Measurements from ENCODE around the gene FARP2.

Gene FARP2

DNA sequence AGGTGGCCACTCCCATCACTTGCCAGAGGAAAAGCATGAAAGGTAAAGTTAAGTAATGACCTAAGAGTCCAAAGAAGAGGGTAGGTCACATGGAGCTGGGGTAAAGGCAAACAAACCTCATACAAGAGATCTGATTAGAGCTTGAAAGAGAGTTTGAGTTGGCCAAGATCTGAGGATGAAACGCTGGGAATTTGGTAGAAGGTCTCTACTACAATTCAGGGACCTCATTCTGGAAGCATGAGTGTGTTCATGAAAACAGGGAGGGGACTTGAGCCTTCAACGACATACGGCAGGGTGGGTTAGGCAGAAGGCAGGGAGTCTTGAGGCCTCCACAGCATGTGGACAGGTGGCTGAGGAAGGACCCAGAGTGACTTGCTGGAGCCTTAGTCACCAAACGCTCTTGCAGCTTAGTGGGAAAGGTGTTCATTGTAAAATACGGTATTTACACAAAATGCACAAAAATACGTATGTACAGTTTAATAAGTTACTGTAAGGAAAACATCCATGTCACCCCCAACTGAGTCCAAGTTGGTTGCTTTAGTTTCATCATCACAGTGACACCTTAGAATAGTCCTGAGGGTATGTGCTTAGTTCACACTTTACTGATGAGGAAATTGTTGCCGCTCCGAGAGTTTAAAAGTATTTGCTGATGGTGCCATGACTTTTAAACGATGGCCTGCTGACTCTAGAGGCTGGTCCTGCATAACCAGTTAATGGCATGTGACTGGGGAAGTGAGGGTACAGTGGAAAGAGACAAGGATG, 5.0 kb upstream of the FARP2 start:
- Histone ChIP-seq H3K27me3 (no peaks in the 10 kb centered on the region), H3K36me3 (peaks cover 76% of the 10 kb centered on the region), H3K9me3 (no peaks in the 10 kb centered on the region), H3K4me1 (peaks cover 5% of the 10 kb centered on the region), H3K4me3 (ENCODE audit: low read depth, low read length) (no peak overlapping the region)
- TF ChIP-seq CTCF (IDR thresholded peaks at IDR 0.05; ENCODE audit: low read depth, low read length), result no peak
- DNase-seq, result no peak

DNA sequence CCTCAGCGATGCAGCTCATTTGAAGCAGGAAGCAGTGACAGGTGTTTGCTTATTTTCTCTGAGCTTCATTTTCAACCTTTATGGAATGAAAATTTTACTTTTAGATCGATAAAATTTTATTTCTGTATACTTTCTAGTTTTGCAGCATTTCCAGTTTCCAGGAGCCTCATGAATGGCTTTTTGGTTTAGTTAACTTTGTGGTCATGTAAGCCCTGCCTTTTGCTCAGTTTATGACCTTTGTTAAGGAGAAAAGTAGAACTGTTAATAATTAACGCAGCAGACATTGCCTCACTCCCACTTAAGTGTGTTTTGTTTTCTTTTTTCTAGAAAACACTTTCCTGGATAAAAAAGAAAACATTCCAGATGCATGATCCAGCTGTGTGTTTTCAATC, 4.4 kb upstream of the FARP2 start:
- DNase-seq, result no peak
- no peaks in the 10 kb centered on the region for H3K9me3 ChIP-seq
- H3K4me1 ChIP-seq, result peaks cover 5% of the 10 kb centered on the region
- TF ChIP-seq CTCF (IDR thresholded peaks at IDR 0.05; ENCODE audit: low read depth, low read length), result no peak
- H3K4me3 ChIP-seq (ENCODE audit: low read depth, low read length), result no peak overlapping the region
- H3K36me3 ChIP-seq, result peaks cover 70% of the 10 kb centered on the region
- H3K27me3 ChIP-seq, result no peaks in the 10 kb centered on the region

DNA sequence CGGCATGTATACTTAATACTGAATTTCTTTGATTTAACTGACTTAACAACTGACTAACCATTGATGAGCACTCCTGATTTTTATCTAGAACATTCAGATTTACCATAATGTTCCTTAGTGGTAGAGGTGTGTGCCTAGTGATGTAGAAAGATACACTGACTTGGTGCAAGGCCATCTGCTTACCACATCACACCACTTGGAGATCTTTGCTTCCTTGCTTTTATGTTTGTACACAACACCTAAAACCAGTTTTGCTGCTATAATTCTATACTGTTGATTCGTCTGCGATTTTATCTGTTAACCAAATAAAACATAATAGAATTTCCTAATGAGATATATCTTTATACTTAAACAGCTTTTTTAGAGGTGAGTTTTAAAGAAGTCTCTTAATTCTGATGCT, 3.9 kb upstream of the FARP2 start:
- TF ChIP-seq CTCF (IDR thresholded peaks at IDR 0.05; ENCODE audit: low read depth, low read length), result no peak
- H3K4me3 ChIP-seq (ENCODE audit: low read depth, low read length), result no peak overlapping the region
- H3K27me3 ChIP-seq, result no peaks in the 10 kb centered on the region
- H3K4me1 ChIP-seq, result peaks cover 5% of the 10 kb centered on the region
- no peak for DNase-seq
- peaks cover 65% of the 10 kb centered on the region for H3K36me3 ChIP-seq
- H3K9me3 ChIP-seq, result no peaks in the 10 kb centered on the region

DNA sequence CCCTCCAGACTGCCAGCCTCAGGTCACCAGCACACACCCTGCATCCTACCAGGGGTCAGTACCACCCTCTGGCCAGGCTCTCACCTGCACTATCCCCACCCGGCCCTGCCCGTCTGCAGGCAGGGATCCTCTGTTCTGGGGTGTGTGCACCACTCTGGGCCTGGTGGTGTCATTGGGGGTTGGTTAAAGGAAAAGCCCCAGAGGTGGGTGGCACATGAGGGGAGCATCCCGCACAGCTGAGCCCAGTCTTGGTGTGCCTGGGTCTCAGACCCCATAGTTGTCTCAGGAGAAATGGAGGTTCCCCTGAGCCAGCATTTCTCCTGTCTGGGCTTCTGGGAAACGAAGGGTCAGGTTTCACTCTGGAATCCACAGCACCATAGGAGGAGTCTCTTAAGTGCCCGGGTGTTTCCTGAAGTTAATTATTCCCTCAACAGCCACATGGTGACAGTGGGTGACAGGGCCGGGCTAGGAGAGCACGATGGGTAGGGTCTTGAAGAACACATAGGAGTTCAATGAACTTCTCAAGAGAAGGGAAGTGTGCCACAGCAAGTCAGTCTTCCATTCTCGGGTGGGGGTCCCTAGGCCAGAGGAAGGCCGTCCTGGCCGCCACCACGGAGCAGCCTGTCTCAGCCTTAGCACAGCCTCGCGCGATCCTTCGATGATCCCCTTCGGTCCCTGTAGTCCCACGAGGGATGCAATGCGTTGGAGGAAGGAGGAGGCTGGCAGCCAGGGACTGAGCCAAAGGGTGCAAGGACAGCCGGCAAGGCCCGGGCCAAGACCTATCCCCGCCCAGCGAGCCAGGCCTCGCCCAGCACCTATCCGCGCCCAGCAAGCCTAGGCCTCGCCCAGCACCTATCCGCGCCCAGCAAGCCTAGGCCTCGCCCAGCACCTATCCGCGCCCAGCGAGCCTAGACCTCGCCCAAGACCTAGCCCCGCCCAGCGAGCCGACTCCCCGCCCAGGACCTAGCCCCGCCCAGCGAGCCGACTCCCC, 1.1 kb upstream of the FARP2 start:
- Histone ChIP-seq H3K4me3 (ENCODE audit: low read depth, low read length) (peak overlapping the region; percentile 45), H3K9me3 (no peaks in the 10 kb centered on the region), H3K27me3 (no peaks in the 10 kb centered on the region), H3K36me3 (peaks cover 39% of the 10 kb centered on the region), H3K4me1 (peaks cover 5% of the 10 kb centered on the region)
- peak; percentile 96 for DNase-seq
- no peak for TF ChIP-seq CTCF (IDR thresholded peaks at IDR 0.05; ENCODE audit: low read depth, low read length)

GRCh38 chr2:241356871-241357260, 781 bp downstream of the FARP2 start:
- Histone ChIP-seq H3K4me1 (peaks cover 5% of the 10 kb centered on the region), H3K9me3 (no peaks in the 10 kb centered on the region), H3K36me3 (peaks cover 23% of the 10 kb centered on the region), H3K4me3 (ENCODE audit: low read depth, low read length) (peak overlapping the region; percentile 70), H3K27me3 (no peaks in the 10 kb centered on the region)
- TF ChIP-seq CTCF (IDR thresholded peaks at IDR 0.05; ENCODE audit: low read depth, low read length), result no peak
- no peak for DNase-seq
